Activated CD8-positive, alpha-beta memory T cell treated with anti-CD3 and anti-CD28 coated beads, Interleukin-2, amount 10 ng/mL, durations not matched to agents 7 days and 5 days (primary cell): ENCODE measurements around the gene TSACC. TPM values are rescaled to one million over a fixed set of nuclear protein-coding genes. Genes with fewer than 3 reads are reported as not detected.
A peak's percentile ranks its signal among the peaks of the same experiment; 100 is the strongest.

Source experiments
- ATAC-seq: fragments of 150-1000 bp; cut with Tn5 transposase; one replicate; pipeline ENCODE4 v1.10.0; 2021; ENCODE audit warnings: moderate library complexity
- CTCF ChIA-PET: fragments of 350-600 bp; sonication (Branson Sonifier 250); formaldehyde crosslinking; loops from one replicate; lab custom pipeline; 2021; ENCODE audit warnings: antibody characterized with exemption; lab: Charles Lee
- DNase-seq: peaks from one replicate; pipeline ENCODE4 v3.0.0-alpha.2; 2020
- H3K27ac Mint-ChIP-seq: one replicate; pipeline ENCODE4 v1.8.0; 2021; ENCODE audit warnings: mild to moderate bottlenecking, mixed read lengths
- H3K27me3 Mint-ChIP-seq: one replicate; pipeline ENCODE4 v1.8.0; 2021; ENCODE audit warnings: mixed read lengths
- H3K36me3 Mint-ChIP-seq: one replicate; pipeline ENCODE4 v1.8.0; 2021; ENCODE audit warnings: mild to moderate bottlenecking, mixed read lengths
- H3K4me1 Mint-ChIP-seq: one replicate; pipeline ENCODE4 v1.8.0; 2021; ENCODE audit warnings: mixed read lengths
- H3K4me3 Mint-ChIP-seq: one replicate; pipeline ENCODE4 v1.8.0; 2021; ENCODE audit warnings: mild to moderate bottlenecking, moderate library complexity, mixed read lengths
- H3K9me3 Mint-ChIP-seq: one replicate; pipeline ENCODE4 v1.8.0; 2022; ENCODE audit warnings: low read depth, mixed read lengths
- total RNA-seq, 2 experiments: library from RNA; stranded (reverse); gene quantifications; one replicate each; pipeline ENCODE4 v1.2.3, GENCODE V29; 2021

The TSACC gene
- total RNA-seq, 2 experiments from 2014 or later = not detected

DNA sequence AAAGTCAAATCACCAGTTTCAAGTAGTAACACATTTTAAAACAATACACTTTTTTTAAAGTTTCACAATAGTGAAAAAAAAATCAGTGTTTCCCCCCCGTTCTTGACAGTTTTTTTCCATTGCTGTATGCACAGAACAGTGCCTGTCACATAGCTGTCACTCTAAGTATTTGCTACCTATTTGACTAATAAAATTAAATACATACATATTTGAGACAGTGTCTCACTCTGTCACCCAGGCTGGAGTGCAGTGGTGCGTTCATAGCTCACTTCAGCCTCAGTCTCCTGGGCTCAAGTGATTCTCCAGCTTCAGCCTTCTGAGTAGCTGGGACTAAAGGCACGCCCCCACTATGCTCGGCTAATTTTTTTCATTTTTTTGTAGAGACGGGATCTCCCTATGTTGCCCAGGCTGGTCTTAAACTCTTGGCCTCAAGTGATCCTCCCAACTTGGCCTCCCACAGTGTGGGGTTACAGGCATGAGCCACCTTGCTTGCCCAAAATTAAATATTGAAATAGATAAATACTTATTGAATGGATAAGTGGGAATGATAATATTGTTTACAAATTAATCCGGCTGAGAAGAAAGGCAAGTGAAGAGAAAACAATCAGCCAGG lies 18.0 kb downstream of the TSACC start:
- CTCF ChIA-PET = interaction anchor here (1.0 to 1.1 kb wide), 2 partner anchors 30 to 84 kb away, joined by 3 read pairs; no protein-coding TSS in a partner anchor
- peaks cover 54% of the 10 kb centered on the region for H3K27me3 Mint-ChIP-seq
- ATAC-seq (no peak), DNase-seq (no peak)
- no peaks in the 10 kb centered on the region for H3K9me3 Mint-ChIP-seq
- H3K36me3 Mint-ChIP-seq = no peaks in the 10 kb centered on the region
- H3K4me3 Mint-ChIP-seq = no peak overlapping the region
- peaks cover 7% of the 10 kb centered on the region for H3K4me1 Mint-ChIP-seq
- no peak overlapping the region for H3K27ac Mint-ChIP-seq

DNA sequence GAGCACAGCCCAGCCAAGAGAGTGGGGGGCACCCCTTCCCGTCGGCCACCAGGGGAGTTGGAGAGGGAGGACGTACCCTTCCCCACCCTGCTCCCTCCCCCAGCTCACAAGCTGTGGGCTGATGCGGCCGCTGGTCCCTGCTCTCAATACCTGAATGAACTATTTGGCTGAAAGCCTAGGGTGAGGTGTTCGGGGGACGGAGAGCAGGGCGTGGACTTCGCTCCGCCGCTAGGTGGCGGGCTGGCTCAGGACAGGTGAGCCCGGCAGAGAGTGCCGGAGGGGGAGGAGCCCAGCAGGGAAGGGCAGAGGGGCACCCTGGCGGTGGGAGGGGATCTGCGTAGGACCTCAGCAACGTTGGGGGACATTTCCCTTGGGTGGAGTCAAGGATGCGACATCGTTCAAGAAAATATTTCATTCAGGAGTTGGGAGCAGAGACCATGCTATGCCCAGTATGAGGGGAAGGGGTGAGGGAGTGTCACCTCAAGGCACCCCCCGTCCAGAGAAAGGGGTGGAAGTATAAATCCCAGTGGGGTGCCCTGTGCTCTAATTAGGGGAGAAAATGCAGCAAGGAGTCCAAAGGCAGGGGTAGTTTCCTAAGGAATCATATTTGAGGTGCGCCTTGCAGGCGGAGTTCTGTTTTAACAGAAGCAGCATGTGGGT lies 18.7 kb downstream of the TSACC start:
- CTCF ChIA-PET = interaction anchor here (0.9 to 1.1 kb wide), 3 partner anchors 29 to 89 kb away, joined by 3 read pairs; no protein-coding TSS in a partner anchor
- Mint-ChIP-seq H3K4me3 (no peak overlapping the region), H3K36me3 (no peaks in the 10 kb centered on the region), H3K9me3 (no peaks in the 10 kb centered on the region), H3K27me3 (peaks cover 54% of the 10 kb centered on the region), H3K4me1 (peaks cover 6% of the 10 kb centered on the region), H3K27ac (no peak overlapping the region)
- ATAC-seq (peak; percentile 92), DNase-seq (peak; percentile 66)

DNA sequence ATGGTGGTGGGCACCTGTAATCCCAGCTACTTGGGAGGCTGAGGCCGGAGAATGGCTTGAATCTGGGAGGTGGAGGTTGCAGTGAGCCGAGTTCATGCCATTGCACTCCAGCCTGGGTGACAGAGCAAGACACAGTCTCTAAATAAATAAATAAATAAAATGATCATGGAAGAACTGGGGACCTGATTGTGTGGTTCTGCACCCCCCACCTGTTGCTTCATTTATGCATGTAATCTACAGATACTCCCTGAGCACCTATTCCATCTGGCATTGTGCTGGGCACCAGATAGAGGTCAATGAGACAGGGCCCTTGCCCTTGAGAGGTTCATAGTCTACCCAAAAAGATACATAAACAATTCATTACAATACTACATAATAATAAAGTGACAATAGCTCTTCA lies 19.7 kb downstream of the TSACC start:
- CTCF ChIA-PET = interaction anchor here (0.9 to 3.2 kb wide), 5 partner anchors 9 to 88 kb away, joined by 3 to 25 read pairs (median 4); no protein-coding TSS in a partner anchor
- H3K9me3 Mint-ChIP-seq = no peaks in the 10 kb centered on the region
- no peaks in the 10 kb centered on the region for H3K36me3 Mint-ChIP-seq
- H3K27ac Mint-ChIP-seq = no peak overlapping the region
- DNase-seq = no peak
- H3K27me3 Mint-ChIP-seq = peaks cover 54% of the 10 kb centered on the region
- H3K4me3 Mint-ChIP-seq = no peak overlapping the region
- ATAC-seq = no peak
- peaks cover 6% of the 10 kb centered on the region for H3K4me1 Mint-ChIP-seq

DNA sequence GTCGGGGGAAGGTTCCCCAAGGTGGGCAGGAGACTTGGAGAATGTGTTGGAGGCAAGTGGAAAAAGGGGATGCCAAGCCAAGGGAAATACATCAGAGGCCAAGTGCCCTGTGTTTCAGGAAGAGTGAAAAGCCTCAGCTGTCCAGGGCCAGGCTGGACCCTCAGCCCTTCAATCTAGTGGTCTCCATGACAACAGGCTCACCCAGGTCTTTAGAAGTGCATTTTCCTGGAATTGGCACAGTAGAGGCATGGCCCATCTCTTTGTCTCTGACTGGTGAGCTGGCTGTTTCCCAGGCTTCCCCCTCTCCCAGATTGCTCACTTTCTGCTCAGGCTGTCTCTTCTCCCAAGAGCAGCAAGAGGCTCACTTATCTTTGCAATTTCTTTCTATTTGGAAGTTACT lies 20.3 kb downstream of the TSACC start:
- H3K4me1 Mint-ChIP-seq = peaks cover 6% of the 10 kb centered on the region
- no peaks in the 10 kb centered on the region for H3K9me3 Mint-ChIP-seq
- DNase-seq = no peak
- no peak overlapping the region for H3K27ac Mint-ChIP-seq
- CTCF ChIA-PET = interaction anchor here (1.0 to 3.2 kb wide), 5 partner anchors 8 to 122 kb away, joined by 3 to 25 read pairs (median 4); no protein-coding TSS in a partner anchor
- H3K36me3 Mint-ChIP-seq = no peaks in the 10 kb centered on the region
- peaks cover 54% of the 10 kb centered on the region for H3K27me3 Mint-ChIP-seq
- no peak for ATAC-seq
- H3K4me3 Mint-ChIP-seq = no peak overlapping the region

DNA sequence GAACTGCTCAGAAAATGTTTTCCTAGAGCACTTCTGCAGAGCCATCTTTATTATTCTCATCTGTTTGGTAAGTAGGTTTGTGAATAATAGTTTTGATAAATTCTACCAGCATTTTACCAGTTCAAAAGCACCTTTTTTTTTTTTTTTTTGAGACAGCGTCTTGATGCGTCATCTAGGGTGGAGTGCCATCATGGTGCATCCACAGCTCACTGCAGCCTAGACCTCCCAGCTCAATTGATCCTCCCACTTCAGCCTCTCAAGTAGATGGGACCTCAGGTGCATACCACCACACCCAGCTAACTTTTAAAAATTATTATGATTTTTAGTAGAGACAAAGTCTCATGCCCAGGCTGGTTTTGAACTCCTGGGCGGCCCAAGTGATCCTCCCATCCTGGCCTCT lies 20.9 kb downstream of the TSACC start:
- H3K4me3 Mint-ChIP-seq = no peak overlapping the region
- no peak for DNase-seq
- no peak overlapping the region for H3K27ac Mint-ChIP-seq
- no peaks in the 10 kb centered on the region for H3K9me3 Mint-ChIP-seq
- peaks cover 6% of the 10 kb centered on the region for H3K4me1 Mint-ChIP-seq
- H3K36me3 Mint-ChIP-seq = no peaks in the 10 kb centered on the region
- peaks cover 54% of the 10 kb centered on the region for H3K27me3 Mint-ChIP-seq
- no peak for ATAC-seq
- CTCF ChIA-PET = interaction anchor here (0.7 to 3.2 kb wide), 7 partner anchors 8 to 121 kb away, joined by 3 to 25 read pairs (median 4); no protein-coding TSS in a partner anchor

DNA sequence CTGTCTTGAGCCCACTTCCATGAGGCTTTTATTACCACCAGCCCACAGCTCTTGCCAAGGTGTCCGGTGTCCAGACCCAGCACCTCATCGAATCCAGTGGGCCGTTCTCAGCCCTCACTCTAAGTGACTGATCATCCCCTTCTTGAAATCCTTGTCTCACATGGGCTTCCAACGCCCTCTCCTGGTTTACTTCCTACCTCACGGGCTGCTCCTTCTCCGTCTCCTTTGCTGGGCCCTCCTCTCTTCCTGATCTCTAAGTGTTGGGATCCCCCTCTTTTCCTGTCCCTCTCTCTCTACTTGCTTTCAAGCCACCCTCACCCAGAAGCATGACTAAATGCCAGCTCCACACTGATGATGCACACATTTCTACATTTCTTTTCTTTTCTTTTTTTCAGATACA lies 21.6 kb downstream of the TSACC start:
- Mint-ChIP-seq H3K36me3 (no peaks in the 10 kb centered on the region), H3K27ac (peak overlapping the region; percentile 42), H3K4me3 (no peak overlapping the region), H3K9me3 (no peaks in the 10 kb centered on the region), H3K4me1 (peaks cover 6% of the 10 kb centered on the region), H3K27me3 (peaks cover 53% of the 10 kb centered on the region)
- no peak for ATAC-seq
- CTCF ChIA-PET = interaction anchor here (0.5 to 3.2 kb wide), 4 partner anchors 12 to 95 kb away, joined by 4 to 25 read pairs (median 10); no protein-coding TSS in a partner anchor
- DNase-seq = no peak

DNA sequence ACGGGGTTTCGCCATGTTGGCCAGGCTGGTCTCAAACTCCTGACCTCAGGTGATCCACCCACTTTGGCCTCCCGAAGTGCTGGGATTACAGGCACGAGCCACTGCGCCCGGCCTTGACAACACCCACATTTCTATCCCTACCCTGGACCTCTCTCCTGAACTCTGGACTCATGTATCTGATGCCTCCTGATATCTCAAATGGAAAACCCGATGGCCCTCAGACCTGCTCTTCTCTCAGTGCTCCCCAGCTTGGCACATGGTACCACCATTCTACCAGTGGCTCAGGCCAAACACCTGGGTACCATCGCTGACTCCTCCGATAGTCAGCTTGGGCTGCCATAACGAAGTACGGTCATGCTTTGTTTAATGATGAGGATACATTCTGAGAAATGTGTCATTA lies 22.2 kb downstream of the TSACC start:
- DNase-seq (no peak), ATAC-seq (no peak)
- peaks cover 6% of the 10 kb centered on the region for H3K4me1 Mint-ChIP-seq
- peaks cover 57% of the 10 kb centered on the region for H3K27me3 Mint-ChIP-seq
- CTCF ChIA-PET = interaction anchor here (0.6 to 3.2 kb wide), 4 partner anchors 11 to 246 kb away, joined by 5 to 25 read pairs (median 10); no protein-coding TSS in a partner anchor
- no peak overlapping the region for H3K27ac Mint-ChIP-seq
- no peaks in the 10 kb centered on the region for H3K36me3 Mint-ChIP-seq
- H3K4me3 Mint-ChIP-seq = no peak overlapping the region
- H3K9me3 Mint-ChIP-seq = no peaks in the 10 kb centered on the region

DNA sequence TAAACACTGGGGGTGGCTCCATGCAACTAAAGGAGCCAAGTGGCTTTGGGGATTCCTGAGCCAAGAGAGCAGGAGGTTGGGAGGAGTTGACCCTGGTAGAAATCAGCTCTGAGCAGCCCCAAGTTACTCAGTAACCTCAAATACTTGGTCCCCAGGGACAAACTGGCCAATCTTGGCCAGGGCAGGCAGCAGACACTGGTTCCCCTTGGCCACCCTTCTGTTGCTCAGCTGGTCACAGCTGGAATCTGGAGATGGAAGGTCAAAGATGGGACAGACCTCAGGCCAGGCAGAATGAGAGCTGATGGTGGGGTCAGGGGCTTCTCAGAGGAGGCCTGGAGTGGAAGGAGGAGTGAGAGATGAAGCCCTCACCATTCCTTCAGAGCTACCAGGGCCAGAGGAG lies 27.4 kb downstream of the TSACC start:
- CTCF ChIA-PET = interaction anchor here (2.5 kb wide), 1 partner anchor 20 kb away, joined by 15 read pairs; no protein-coding TSS in a partner anchor
- no peak overlapping the region for H3K27ac Mint-ChIP-seq
- ATAC-seq = no peak
- no peak overlapping the region for H3K4me3 Mint-ChIP-seq
- H3K9me3 Mint-ChIP-seq = no peaks in the 10 kb centered on the region
- H3K36me3 Mint-ChIP-seq = no peaks in the 10 kb centered on the region
- peaks cover 40% of the 10 kb centered on the region for H3K27me3 Mint-ChIP-seq
- DNase-seq = no peak
- peaks cover 3% of the 10 kb centered on the region for H3K4me1 Mint-ChIP-seq

DNA sequence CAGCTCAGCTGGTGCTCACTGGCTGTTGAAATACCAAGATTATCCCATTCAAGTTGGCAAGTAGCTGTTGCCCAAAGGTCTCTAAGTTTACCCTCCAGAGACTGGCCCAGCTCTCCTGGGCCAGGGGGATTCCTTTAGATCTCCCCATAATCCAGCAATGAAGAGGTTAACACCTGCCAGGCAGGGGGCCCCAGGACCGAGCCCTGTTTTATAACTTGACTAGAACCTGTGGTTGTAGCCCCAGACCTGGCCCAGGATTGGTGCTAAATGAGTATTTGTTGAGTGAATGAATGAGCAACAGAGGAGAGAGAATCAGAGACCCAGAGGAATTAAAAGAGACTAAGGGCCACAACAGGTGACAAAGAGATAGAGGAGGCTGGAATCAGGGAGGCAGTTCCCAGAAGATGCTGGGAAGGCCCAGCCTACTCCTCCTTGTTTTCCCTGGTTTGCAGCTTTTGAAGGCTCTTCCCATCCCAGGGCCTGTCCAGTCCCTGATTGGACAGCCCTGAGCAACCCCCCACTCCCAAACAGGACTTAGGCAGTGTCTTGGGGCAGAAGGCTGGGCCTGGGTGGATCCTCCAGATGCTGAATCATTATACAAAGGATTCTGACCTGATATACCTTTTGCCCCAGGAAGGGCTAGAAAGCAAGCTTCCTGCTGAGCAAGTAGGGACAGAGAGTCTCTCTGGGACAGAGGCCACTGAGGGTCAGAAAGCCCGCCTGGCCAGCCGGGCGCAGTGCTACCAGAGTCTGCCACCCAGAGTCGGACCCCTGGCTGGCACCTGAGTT lies 28.2 kb downstream of the TSACC start:
- DNase-seq (no peak), ATAC-seq (no peak)
- Mint-ChIP-seq H3K4me1 (peaks cover 3% of the 10 kb centered on the region), H3K4me3 (no peak overlapping the region), H3K9me3 (no peaks in the 10 kb centered on the region), H3K27ac (no peak overlapping the region), H3K27me3 (peaks cover 43% of the 10 kb centered on the region), H3K36me3 (no peaks in the 10 kb centered on the region)
- CTCF ChIA-PET = interaction anchor here (0.6 to 2.5 kb wide), 4 partner anchors 8 to 391 kb away, joined by 3 to 15 read pairs (median 4); no protein-coding TSS in a partner anchor

DNA sequence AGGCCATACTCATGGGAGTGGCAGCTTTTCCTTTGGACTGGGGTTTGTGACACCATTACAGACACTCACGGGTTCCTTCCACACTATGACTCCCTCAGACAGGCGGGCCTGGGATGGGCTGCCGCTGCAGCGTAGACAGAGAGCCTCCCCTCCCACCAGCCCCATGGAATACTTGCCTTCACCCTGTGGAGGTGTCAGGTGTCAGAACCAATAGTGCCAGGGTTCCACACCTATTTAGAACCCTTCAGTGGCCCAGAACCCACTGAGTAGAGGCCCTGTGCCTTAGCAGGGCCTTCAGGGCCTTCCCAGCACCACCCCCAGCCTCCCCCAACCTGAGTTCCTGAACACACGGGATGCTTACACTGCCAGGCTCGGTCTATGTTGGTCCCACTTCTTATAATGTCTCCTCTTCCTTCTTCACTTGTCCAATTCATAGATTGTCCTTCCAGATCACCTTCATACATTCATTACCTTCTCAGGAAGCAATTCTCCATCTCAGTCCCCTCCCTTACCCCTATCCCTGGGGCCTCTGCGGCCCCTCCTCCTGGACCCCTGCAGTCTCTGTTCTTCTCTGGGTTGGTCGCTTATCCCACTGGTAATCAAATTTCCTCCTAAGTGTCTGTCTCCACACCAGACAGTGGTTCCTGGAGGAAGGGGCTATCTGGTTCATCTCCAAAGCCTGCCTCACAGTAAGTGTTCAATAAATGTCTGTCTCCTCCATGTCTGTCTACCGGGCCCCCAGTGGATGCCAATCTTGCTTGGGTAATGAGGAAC lies 29.2 kb downstream of the TSACC start:
- CTCF ChIA-PET = interaction anchor here (0.6 to 1.6 kb wide), 3 partner anchors 9 to 392 kb away, joined by 3 to 5 read pairs (median 3); no protein-coding TSS in a partner anchor
- peaks cover 53% of the 10 kb centered on the region for H3K27me3 Mint-ChIP-seq
- H3K4me1 Mint-ChIP-seq = peaks cover 3% of the 10 kb centered on the region
- DNase-seq = no peak
- no peak for ATAC-seq
- H3K9me3 Mint-ChIP-seq = no peaks in the 10 kb centered on the region
- H3K36me3 Mint-ChIP-seq = no peaks in the 10 kb centered on the region
- H3K27ac Mint-ChIP-seq = no peak overlapping the region
- no peak overlapping the region for H3K4me3 Mint-ChIP-seq

DNA sequence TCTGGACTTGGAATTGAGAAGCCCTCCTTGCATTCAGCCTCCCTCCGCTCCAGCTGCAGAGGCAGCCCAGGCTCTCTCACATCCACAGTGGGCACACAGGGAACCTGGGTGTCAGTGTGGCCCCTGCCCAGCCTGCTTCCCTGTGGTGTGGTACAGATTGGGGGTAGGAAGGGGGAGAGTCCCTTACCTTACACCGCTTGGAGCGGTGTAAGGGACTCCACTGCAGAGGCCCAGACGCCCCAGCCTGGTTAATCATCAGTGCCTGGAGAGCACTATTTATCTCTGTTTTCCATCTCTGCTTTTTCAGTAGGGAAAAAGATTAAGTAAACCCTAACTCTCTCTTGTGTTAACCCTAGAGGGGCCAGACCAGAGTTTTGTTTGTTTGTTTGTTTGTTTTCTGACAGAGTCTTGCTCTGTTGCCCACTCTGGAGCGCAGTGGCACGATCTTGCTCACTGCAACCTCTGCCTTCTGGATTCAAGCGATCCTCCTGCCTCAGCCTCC lies 29.9 kb downstream of the TSACC start:
- H3K36me3 Mint-ChIP-seq = no peaks in the 10 kb centered on the region
- peaks cover 57% of the 10 kb centered on the region for H3K27me3 Mint-ChIP-seq
- peaks cover 3% of the 10 kb centered on the region for H3K4me1 Mint-ChIP-seq
- no peaks in the 10 kb centered on the region for H3K9me3 Mint-ChIP-seq
- no peak overlapping the region for H3K4me3 Mint-ChIP-seq
- no peak for DNase-seq
- no peak overlapping the region for H3K27ac Mint-ChIP-seq
- CTCF ChIA-PET = interaction anchor here (1.9 kb wide), 1 partner anchor 17 kb away, joined by 8 read pairs; no protein-coding TSS in a partner anchor
- no peak for ATAC-seq
